ENCODE measurements around the gene MUCL3.
"Not testable (repeated sequence)": the region's sequence is repeated elsewhere in the genome, so short reads cannot be mapped to it uniquely, and the experiment has no call there.

The MUCL3 gene

DNA sequence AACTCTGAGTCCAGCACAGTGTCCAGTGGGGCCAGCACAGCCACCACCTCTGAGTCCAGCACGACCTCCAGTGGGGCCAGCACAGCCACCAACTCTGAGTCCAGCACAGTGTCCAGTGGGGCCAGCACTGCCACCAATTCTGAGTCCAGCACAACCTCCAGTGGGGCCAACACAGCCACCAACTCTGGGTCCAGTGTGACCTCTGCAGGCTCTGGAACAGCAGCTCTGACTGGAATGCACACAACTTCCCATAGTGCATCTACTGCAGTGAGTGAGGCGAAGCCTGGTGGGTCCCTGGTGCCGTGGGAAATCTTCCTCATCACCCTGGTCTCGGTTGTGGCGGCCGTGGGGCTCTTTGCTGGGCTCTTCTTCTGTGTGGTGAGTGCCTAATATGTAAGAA lies 46.5 kb downstream of the MUCL3 start:
- DNase-seq, result no peak

DNA sequence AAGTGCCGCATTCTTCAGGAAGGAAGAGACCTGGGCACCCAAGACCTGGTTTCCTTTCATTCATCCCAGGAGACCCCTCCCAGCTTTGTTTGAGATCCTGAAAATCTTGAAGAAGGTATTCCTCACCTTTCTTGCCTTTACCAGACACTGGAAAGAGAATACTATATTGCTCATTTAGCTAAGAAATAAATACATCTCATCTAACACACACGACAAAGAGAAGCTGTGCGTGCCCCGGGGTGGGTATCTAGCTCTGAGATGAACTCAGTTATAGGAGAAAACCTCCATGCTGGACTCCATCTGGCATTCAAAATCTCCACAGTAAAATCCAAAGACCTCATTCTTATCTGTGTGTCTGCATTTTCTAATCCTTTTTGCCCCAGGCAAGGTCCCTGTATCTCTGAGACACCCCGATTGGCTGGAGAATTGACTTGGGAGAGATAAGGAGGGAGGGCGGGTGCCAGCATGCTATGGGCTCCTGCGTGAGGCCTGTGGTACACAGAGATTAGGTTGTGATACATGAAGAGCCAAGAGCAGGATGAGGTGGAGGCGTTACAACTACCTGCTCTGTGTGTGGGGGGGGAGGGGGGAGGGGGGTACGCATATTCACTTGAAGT lies 47.5 kb downstream of the MUCL3 start:
- no peak for DNase-seq

DNA sequence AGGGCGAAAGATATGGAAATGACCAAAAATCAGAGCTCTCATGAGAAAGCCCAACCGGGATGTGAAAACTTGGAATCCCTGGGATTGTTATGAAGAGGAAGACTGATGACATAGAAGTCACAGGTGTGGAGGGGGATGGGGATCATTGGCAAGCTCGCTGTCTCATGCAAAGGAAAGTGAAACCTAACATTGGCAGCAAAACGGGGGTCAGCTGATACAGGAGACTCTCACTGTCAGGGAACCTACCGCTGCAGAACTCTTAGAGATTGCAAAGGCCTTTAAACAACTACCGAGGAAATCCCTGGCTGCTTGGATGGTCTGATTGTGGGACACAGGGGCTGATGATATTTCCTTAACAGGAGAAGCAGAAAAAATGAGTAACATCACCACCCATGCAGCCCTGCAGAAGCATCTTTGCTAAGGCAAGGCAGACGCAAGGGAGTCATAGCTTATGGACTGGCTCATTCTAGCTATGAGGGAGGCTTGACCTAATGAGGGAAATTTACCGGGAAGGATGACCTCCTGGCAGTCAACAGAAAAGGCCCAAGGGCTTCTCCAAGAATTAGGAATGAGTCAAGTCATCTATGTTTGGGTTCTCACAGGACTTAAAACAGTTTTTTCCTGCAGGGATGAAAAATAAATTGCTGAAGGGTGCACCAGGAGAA lies 49.8 kb downstream of the MUCL3 start:
- DNase-seq, result peak; percentile 17

DNA sequence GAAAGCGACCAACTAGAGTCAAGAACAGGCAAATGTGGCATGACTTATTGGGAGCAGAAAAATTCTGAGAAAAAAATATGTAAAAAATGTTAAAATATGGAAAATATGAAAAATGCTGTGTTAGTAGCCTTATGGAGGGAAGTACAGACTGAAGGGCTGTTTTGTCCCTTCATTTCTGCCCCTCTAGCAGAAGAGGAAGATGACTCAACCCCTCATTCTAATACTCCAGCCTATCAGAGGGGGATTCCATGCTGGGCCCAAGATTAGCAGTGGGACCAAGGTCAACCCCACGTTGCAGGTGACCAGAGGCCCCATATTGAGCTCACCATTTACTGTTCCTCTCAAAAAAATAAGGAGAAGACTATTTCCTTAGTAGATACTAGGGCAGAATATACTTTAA lies 51.1 kb downstream of the MUCL3 start:
- no peak for DNase-seq

DNA sequence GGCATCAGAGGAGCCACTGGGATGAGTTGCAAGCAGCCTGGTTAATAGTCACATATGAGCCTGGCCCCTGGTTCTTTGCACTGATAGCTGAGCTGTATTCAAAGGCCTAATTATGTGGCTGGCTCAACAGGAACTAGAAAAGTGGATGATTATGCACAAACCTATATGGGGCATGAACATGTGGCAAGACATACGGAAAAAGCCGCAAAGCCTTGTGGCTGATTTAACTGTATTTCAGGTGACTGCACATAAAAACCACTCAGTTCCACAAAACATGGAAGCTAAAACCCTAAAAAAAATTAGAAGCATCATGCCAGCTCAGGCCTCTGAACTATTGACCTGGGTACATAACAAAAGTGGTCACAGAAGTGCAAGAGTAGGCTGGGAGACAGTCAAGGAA lies 56.5 kb downstream of the MUCL3 start:
- DNase-seq, result no peak

DNA sequence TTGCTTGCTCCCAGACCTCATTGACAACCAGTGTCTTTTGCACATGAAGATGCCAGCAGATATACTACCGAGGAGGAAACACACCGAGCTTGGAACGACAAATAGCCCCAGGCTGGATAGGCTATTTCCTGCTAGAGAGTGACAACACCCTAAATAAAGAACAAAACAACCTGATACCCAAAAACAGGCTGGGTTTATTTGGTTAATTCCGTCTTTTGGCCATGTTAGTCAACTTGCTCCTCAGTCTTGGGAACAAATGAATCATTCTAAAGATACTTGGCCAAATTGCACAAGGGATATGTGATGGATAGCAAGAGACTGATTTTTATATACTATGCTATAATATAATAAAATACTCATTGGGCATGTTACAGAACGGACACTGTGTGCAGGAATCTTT lies 58.0 kb downstream of the MUCL3 start:
- no peak for DNase-seq

DNA sequence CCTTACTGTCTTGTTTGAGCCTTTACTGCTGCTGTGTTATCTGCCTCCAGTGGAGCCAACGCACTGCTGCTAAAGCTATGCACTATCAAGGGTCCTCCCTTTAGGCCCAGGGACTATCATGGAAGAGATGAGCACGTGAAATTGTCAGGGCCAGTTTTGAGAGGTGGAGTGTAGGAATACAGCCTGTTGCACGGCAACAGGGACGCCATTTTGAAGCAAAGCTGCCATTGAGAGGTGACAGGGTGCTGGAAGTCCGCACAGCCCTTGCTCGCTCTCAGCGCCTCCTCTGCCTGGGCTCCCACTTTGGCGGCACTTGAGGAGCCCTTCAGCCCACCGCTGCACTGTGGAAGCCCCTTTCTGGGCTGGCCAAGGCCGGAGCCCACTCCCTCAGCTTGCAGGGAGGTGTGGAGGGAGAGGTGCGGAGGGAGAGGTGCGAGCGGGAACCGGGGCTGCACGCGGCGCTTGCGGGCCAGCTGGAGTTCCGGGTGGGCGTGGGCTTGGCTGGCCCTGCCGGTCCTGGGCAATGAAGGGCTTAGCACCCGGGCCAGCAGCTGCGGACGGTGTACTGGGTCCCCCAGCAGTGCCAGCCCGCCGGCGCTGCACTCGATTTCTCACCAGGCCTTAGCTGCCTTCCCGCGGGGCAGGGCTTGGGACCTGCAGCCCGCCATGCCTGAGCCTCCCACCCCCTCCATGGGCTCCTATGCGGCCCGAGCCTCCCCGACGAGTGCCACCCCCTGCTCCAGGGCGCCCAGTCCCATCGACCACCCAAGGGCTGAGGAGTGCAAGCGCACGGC lies 59.5 kb downstream of the MUCL3 start:
- DNase-seq, result not testable (repeated sequence)

DNA sequence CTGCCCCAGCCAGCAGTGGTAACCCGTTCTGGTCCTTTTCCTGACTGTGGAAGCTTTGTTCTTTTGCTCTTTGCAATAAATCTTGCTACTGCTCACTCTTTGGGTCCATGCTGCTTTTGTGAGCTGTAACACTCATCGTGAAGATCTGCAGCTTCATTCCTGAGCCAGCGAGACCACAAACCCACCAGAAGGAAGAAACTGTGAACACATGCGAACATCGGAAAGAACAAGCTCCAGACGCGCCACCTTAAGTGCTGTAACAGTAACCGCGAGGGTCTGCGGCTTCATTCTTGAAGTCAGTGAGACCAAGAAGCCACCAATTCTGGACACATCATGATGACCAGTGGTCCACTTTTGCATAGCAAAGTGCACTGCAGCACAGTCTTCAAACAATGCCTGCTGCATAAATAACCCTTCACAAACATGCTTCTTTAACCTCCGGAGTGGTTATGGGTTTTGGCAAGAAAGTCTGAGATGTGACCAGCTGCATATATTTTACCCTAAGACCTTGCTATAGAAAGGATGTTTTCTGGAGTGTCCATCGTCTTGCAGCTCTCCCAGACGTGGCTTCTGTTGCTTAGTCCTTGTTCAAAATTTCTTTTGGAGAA lies 60.6 kb downstream of the MUCL3 start:
- no peak for DNase-seq

DNA sequence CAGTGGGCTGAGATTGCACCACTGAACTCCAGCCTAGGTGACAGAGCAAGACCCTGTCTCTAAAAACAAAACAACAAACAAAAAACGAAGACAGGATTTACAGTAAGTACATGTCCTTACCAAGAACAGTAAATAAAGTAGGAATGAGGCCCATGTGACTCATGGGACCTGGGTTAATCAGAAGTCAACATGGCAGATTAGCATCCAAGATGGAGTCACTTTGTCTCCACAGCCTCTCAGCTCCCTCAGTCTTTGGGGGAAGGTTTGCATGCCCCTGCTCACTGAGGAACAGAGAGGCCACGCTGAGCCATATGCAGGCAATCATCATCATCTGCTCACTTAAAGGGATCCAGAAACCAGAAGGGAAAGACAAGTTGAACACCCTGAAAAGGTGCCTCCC lies 61.7 kb downstream of the MUCL3 start:
- no peak for DNase-seq
